ENCODE data around the gene DRG1.

DNA sequence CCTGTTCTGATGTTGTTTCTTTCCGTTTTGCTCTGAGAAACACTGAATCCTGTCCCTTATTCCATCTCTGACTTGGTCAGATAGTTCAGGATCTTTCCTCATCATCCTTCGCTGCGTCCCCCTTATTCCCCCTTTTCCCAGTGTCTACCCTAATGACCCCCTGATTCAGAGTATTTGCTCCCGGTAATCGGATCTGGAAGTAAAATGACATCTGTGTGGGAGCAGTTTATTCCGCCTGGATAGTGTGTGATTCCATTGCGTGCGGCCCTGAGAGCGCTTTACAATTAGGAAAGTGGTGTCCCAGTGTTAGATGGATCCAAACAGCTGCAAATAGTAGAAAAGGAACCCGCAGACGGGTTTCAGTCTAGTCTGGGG, 606 bp downstream of the DRG1 start:
- TF ChIP-seq, protein P1, sequence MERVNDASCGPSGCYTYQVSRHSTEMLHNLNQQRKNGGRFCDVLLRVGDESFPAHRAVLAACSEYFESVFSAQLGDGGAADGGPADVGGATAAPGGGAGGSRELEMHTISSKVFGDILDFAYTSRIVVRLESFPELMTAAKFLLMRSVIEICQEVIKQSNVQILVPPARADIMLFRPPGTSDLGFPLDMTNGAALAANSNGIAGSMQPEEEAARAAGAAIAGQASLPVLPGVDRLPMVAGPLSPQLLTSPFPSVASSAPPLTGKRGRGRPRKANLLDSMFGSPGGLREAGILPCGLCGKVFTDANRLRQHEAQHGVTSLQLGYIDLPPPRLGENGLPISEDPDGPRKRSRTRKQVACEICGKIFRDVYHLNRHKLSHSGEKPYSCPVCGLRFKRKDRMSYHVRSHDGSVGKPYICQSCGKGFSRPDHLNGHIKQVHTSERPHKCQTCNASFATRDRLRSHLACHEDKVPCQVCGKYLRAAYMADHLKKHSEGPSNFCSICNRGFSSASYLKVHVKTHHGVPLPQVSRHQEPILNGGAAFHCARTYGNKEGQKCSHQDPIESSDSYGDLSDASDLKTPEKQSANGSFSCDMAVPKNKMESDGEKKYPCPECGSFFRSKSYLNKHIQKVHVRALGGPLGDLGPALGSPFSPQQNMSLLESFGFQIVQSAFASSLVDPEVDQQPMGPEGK (CRISPR knock-in tag; IDR thresholded peaks at IDR 0.05; ENCODE audit: borderline replicate concordance): no peak
- TF ChIP-seq, protein P2, sequence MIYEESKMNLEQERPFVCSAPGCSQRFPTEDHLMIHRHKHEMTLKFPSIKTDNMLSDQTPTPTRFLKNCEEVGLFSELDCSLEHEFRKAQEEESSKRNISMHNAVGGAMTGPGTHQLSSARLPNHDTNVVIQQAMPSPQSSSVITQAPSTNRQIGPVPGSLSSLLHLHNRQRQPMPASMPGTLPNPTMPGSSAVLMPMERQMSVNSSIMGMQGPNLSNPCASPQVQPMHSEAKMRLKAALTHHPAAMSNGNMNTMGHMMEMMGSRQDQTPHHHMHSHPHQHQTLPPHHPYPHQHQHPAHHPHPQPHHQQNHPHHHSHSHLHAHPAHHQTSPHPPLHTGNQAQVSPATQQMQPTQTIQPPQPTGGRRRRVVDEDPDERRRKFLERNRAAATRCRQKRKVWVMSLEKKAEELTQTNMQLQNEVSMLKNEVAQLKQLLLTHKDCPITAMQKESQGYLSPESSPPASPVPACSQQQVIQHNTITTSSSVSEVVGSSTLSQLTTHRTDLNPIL (CRISPR knock-in tag; IDR thresholded peaks at IDR 0.05; ENCODE audit: low read depth): no peak
- no peak for TF ChIP-seq SNAI2 (CRISPR knock-in tag; IDR thresholded peaks at IDR 0.05)
- no peak for TF ChIP-seq ZNF565 (CRISPR knock-in tag; conservative IDR thresholded peaks at IDR 0.05; ENCODE audit: low read depth)
- no peak for TF ChIP-seq BACH2 (CRISPR knock-in tag; IDR thresholded peaks at IDR 0.05; ENCODE audit: borderline replicate concordance)
- TF ChIP-seq, protein P3, sequence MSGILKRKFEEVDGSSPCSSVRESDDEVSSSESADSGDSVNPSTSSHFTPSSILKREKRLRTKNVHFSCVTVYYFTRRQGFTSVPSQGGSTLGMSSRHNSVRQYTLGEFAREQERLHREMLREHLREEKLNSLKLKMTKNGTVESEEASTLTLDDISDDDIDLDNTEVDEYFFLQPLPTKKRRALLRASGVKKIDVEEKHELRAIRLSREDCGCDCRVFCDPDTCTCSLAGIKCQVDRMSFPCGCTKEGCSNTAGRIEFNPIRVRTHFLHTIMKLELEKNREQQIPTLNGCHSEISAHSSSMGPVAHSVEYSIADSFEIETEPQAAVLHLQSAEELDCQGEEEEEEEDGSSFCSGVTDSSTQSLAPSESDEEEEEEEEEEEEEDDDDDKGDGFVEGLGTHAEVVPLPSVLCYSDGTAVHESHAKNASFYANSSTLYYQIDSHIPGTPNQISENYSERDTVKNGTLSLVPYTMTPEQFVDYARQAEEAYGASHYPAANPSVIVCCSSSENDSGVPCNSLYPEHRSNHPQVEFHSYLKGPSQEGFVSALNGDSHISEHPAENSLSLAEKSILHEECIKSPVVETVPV (CRISPR knock-in tag; IDR thresholded peaks at IDR 0.05): no peak
- no peak for TF ChIP-seq TOX (CRISPR knock-in tag; IDR thresholded peaks at IDR 0.05; ENCODE audit: borderline replicate concordance)
- no peak for TF ChIP-seq PPARA (CRISPR knock-in tag; IDR thresholded peaks at IDR 0.05; ENCODE audit: borderline replicate concordance)
- TF ChIP-seq ZFP3 (CRISPR knock-in tag; IDR thresholded peaks at IDR 0.05): no peak
